Sigmoid colon (tissue), 3 donors: Measurements from ENCODE around the gene ACVR2A.

ENCODE experiments used
- CTCF ChIP-seq, 4 experiments: fragments of 450-650 bp in 3 of 4; fragments of 200-600 bp in 1 of 4; IDR thresholded peaks; one replicate each; pipeline ENCODE4 v1.5.1; 2016 to 2019; ENCODE audit warnings: antibody characterized with exemption in 4 of 4, mild to moderate bottlenecking in 3 of 4, moderate library complexity in 2 of 4
- POLR2A ChIP-seq, 2 donors: fragments of 450-650 bp; IDR thresholded peaks; one replicate each; pipeline ENCODE4 v1.6.1; 2016; ENCODE audit warnings: antibody characterized with exemption in 2 of 2, mild to moderate bottlenecking in 2 of 2, moderate library complexity in 2 of 2

- TF ChIP-seq POLR2A (IDR thresholded peaks at IDR 0.05) = no peak
- TF ChIP-seq CTCF (IDR thresholded peaks at IDR 0.05) = no peak
These were observed 43.9 kb downstream of the ACVR2A start for GRCh38 chr2:147888680-147889079.
